Nephron (organoid): ENCODE measurements around the gene BCL7A.
A peak's percentile ranks its signal among the peaks of the same experiment; 100 is the strongest.

ENCODE experiments used
- H3K27ac Mint-ChIP-seq, 3 experiments: 2 replicates each; pipeline ENCODE4 v1.8.0; 2020; ENCODE audit warnings: mixed read lengths in 3 of 3, mild to moderate bottlenecking in 2 of 3, moderate library complexity in 1 of 3
- H3K27me3 Mint-ChIP-seq: 2 replicates; pipeline ENCODE4 v1.8.0; 2021; ENCODE audit warnings: low read depth, mild to moderate bottlenecking, moderate library complexity, mixed read lengths
- H3K36me3 Mint-ChIP-seq: 2 replicates; pipeline ENCODE4 v1.8.0; 2020; ENCODE audit warnings: low read depth, mixed read lengths
- H3K4me1 Mint-ChIP-seq: 2 replicates; pipeline ENCODE4 v1.8.0; 2020; ENCODE audit warnings: mixed read lengths
- H3K4me3 Mint-ChIP-seq, 3 experiments: 2 replicates each; pipeline ENCODE4 v1.8.0; 2020; ENCODE audit warnings: mild to moderate bottlenecking in 3 of 3, mixed read lengths in 3 of 3, moderate library complexity in 2 of 3
- H3K9me3 Mint-ChIP-seq: 2 replicates; pipeline ENCODE4 v1.8.0; 2020; ENCODE audit warnings: mixed read lengths
- TF ChIP-seq, protein P1 (sequence below), 3 experiments: fragments of 200-600 bp; sonication (generic); IDR thresholded peaks; one replicate each; pipeline ENCODE4 v1.5.0; 2021; ENCODE audit warnings: antibody characterized with exemption in 3 of 3; ENCODE audit not compliant: unreplicated experiment in 3 of 3

The BCL7A gene

GRCh38 chr12:122062832-122063693 is 41.4 kb downstream of the BCL7A start:
- H3K36me3 Mint-ChIP-seq = peaks cover 31% of the 10 kb centered on the region
- H3K4me1 Mint-ChIP-seq = peaks cover 56% of the 10 kb centered on the region
- H3K9me3 Mint-ChIP-seq = no peaks in the 10 kb centered on the region
- TF ChIP-seq, protein P1, sequence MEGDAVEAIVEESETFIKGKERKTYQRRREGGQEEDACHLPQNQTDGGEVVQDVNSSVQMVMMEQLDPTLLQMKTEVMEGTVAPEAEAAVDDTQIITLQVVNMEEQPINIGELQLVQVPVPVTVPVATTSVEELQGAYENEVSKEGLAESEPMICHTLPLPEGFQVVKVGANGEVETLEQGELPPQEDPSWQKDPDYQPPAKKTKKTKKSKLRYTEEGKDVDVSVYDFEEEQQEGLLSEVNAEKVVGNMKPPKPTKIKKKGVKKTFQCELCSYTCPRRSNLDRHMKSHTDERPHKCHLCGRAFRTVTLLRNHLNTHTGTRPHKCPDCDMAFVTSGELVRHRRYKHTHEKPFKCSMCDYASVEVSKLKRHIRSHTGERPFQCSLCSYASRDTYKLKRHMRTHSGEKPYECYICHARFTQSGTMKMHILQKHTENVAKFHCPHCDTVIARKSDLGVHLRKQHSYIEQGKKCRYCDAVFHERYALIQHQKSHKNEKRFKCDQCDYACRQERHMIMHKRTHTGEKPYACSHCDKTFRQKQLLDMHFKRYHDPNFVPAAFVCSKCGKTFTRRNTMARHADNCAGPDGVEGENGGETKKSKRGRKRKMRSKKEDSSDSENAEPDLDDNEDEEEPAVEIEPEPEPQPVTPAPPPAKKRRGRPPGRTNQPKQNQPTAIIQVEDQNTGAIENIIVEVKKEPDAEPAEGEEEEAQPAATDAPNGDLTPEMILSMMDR (IDR thresholded peaks at IDR 0.05; ENCODE audit: unreplicated experiment in 3 of 3) = no peak
- H3K4me3 Mint-ChIP-seq = peak overlapping the region; percentile 46 to 75 (median 55)
- H3K27me3 Mint-ChIP-seq = peaks cover 3% of the 10 kb centered on the region
- peak overlapping the region; percentile 97 to 99 (median 98) for H3K27ac Mint-ChIP-seq

GRCh38 chr12:122063694-122064024 is 42.0 kb downstream of the BCL7A start:
- peaks cover 32% of the 10 kb centered on the region for H3K36me3 Mint-ChIP-seq
- peaks cover 62% of the 10 kb centered on the region for H3K4me1 Mint-ChIP-seq
- peak overlapping the region; percentile 46 to 75 (median 55) for H3K4me3 Mint-ChIP-seq
- TF ChIP-seq, protein P1 (IDR thresholded peaks at IDR 0.05; ENCODE audit: unreplicated experiment in 3 of 3) = no peak
- peak overlapping the region; percentile 97 to 99 (median 98) for H3K27ac Mint-ChIP-seq
- no peaks in the 10 kb centered on the region for H3K9me3 Mint-ChIP-seq
- H3K27me3 Mint-ChIP-seq = peaks cover 3% of the 10 kb centered on the region

GRCh38 chr12:122064025-122064777 is 42.5 kb downstream of the BCL7A start:
- H3K27ac Mint-ChIP-seq = peak overlapping the region; percentile 97 to 99 (median 98)

GRCh38 chr12:122064780-122065588 is 43.3 kb downstream of the BCL7A start:
- TF ChIP-seq, protein P1 (IDR thresholded peaks at IDR 0.05; ENCODE audit: unreplicated experiment in 3 of 3) = no peak
- no peaks in the 10 kb centered on the region for H3K9me3 Mint-ChIP-seq
- peak overlapping the region; percentile 46 to 75 (median 55) for H3K4me3 Mint-ChIP-seq
- peaks cover 3% of the 10 kb centered on the region for H3K27me3 Mint-ChIP-seq
- H3K4me1 Mint-ChIP-seq = peaks cover 64% of the 10 kb centered on the region
- H3K36me3 Mint-ChIP-seq = peaks cover 28% of the 10 kb centered on the region
- peak overlapping the region; percentile 97 to 99 (median 98) for H3K27ac Mint-ChIP-seq

More at GRCh38 chr12:122064025-122064777, 42.5 kb downstream of the BCL7A start:
- H3K4me1 Mint-ChIP-seq = peaks cover 62% of the 10 kb centered on the region
- H3K27me3 Mint-ChIP-seq = peaks cover 3% of the 10 kb centered on the region
- peak overlapping the region; percentile 46 to 75 (median 55) for H3K4me3 Mint-ChIP-seq
- peaks cover 27% of the 10 kb centered on the region for H3K36me3 Mint-ChIP-seq
- TF ChIP-seq, protein P1 (IDR thresholded peaks at IDR 0.05; ENCODE audit: unreplicated experiment in 3 of 3) = peak; percentile 45 to 52 (median 46)
- no peaks in the 10 kb centered on the region for H3K9me3 Mint-ChIP-seq

DNA sequence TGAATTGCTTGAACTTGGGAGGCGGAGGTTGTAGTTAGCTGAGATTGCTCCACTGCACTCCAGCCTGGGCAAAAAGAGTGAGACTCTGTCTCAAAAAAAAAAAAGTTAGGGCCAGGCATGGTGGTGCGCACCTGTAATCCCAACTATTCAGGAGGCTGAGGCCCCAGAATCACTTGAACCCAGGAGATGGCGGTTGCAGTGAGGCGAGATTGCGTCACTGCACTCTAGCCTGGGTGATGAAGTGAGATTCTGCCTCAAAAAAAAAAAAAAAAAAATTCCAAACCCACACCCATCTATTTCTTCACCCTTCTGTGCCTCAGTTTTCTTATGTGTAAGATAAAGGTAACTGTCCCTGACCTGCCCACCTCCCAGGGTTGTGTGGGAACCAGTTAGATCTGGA is 45.9 kb downstream of the BCL7A start:
- peak overlapping the region in 1 of 3 experiments; percentile 31 for H3K4me3 Mint-ChIP-seq
- peaks cover 3% of the 10 kb centered on the region for H3K27me3 Mint-ChIP-seq
- peak overlapping the region; percentile 69 to 91 (median 70) for H3K27ac Mint-ChIP-seq
- TF ChIP-seq, protein P1 (IDR thresholded peaks at IDR 0.05; ENCODE audit: unreplicated experiment in 3 of 3) = no peak
- H3K9me3 Mint-ChIP-seq = peaks cover under 1% of the 10 kb centered on the region
- H3K4me1 Mint-ChIP-seq = peaks cover 55% of the 10 kb centered on the region
- peaks cover 18% of the 10 kb centered on the region for H3K36me3 Mint-ChIP-seq
